HCT116 (cell line): ENCODE data around the gene SESN1. TPM values are rescaled to one million over a fixed set of nuclear protein-coding genes. Genes with fewer than 3 reads are reported as not detected.

Source experiments
- ATAC-seq: fragments of 200-7000 bp; cut with Tn5 transposase; 2 replicates; pipeline ENCODE4 v1.9.1; 2020; ENCODE audit warnings: mild to moderate bottlenecking, moderate library complexity
- BruUV-seq: library from RNA; stranded (reverse); fragments of 400-500 nt; replicated peaks from 2 replicates; lab custom pipeline; 2021; lab: Mats Ljungman, UMichigan
- CTCF ChIA-PET: fragments of 300-600 bp; sonication (Branson Sonifier 250); formaldehyde crosslinking; loops from one replicate; lab custom pipeline; 2021; ENCODE audit warnings: antibody characterized with exemption; lab: Charles Lee
- POLR2A ChIA-PET: fragments of 300-600, 350-600 bp; sonication (Branson Sonifier 250); formaldehyde crosslinking; loops from one replicate; lab custom pipeline; 2021; ENCODE audit warnings: antibody characterized with exemption; lab: Charles Lee
- RAD21 ChIA-PET, 2 experiments: fragments of 300-600 bp; sonication (Branson Sonifier 250); formaldehyde crosslinking; loops; one replicate each; lab custom pipeline; 2023; ENCODE audit warnings: low total read pairs in 2 of 2; ENCODE audit not compliant: uncharacterized antibody in 2 of 2, unreplicated experiment in 2 of 2, low non-redundant PET in 1 of 2; lab: Charles Lee
- DNase-seq: peaks from one replicate; pipeline ENCODE4 v3.0.0-alpha.2; 2010; ENCODE audit warnings: low read depth, low spot score
- H2AFZ ChIP-seq: fragments of 200-600 bp; shearing (Covaris generic), sonication (generic); 2 replicates; pipeline ENCODE4 v1.6.1; 2017; ENCODE audit warnings: low read depth, mixed run types, mixed read lengths, antibody characterized with exemption, low read length; ENCODE audit not compliant: poor library complexity, severe bottlenecking
- H3K27ac ChIP-seq: 2 replicates; pipeline ENCODE4 v1.5.1; 2012; ENCODE audit warnings: low read depth, low read length
- H3K27me3 ChIP-seq: fragments of 200-600 bp; sonication (generic); 2 replicates; pipeline ENCODE4 v1.6.1; 2016; ENCODE audit warnings: mixed run types, low read length, mixed read lengths; ENCODE audit not compliant: insufficient read depth
- H3K36me3 ChIP-seq, 2 experiments: fragments of 200-500 bp in 1 of 2; fragments of 200-600 bp in 1 of 2; sonication (Bioruptor generic) in 1 of 2; sonication (generic) in 1 of 2; 2 replicates each; pipeline versions ENCODE4 v1.5.1 to v1.6.1; 2014 to 2016; ENCODE audit warnings: low read length in 2 of 2, inconsistent platforms in 1 of 2, mixed read lengths in 1 of 2, mixed run types in 1 of 2; ENCODE audit not compliant: insufficient read depth in 2 of 2, control insufficient read depth in 1 of 2
- H3K4me1 ChIP-seq, 2 experiments: fragments of 200-600 bp in 1 of 2; sonication (generic) in 1 of 2; 2 replicates each; pipeline versions ENCODE4 v1.5.1 to v1.6.1; 2012 to 2017; ENCODE audit warnings: low read length in 2 of 2, inconsistent platforms in 1 of 2, mild to moderate bottlenecking in 1 of 2, mixed read lengths in 1 of 2, mixed run types in 1 of 2, moderate library complexity in 1 of 2; ENCODE audit not compliant: insufficient read depth in 2 of 2, control insufficient read depth in 1 of 2
- H3K4me2 ChIP-seq: fragments of 200-600 bp; sonication (generic); 2 replicates; pipeline ENCODE4 v1.6.1; 2017; ENCODE audit warnings: mixed run types, low read length, mixed read lengths
- H3K4me3 ChIP-seq, 2 experiments: fragments of 200-600 bp in 1 of 2; sonication (generic) in 1 of 2; replicated peaks in 1 of 2; 2 replicates each; pipeline ENCODE4 v1.5.1; 2011 to 2016; ENCODE audit warnings: low read length in 2 of 2, control low read depth in 1 of 2, low read depth in 1 of 2, mild to moderate bottlenecking in 1 of 2, mixed read lengths in 1 of 2, mixed run types in 1 of 2
- H3K79me2 ChIP-seq: fragments of 200-600 bp; sonication (generic); 2 replicates; pipeline ENCODE4 v1.6.1; 2017; ENCODE audit warnings: mild to moderate bottlenecking, mixed run types, low read length, moderate library complexity, mixed read lengths; ENCODE audit not compliant: insufficient read depth
- H3K9ac ChIP-seq: fragments of 200-600 bp; sonication (generic); 2 replicates; pipeline ENCODE4 v1.6.1; 2016; ENCODE audit warnings: low read length, mixed read lengths
- H3K9me2 ChIP-seq: fragments of 200-600 bp; sonication (generic), shearing (Covaris generic); 2 replicates; pipeline ENCODE4 v1.6.1; 2017; ENCODE audit warnings: mixed run types, mild to moderate bottlenecking, moderate library complexity; ENCODE audit not compliant: insufficient read depth
- H3K9me3 ChIP-seq, 2 experiments: fragments of 200-500 bp in 1 of 2; fragments of 200-600 bp in 1 of 2; sonication (Bioruptor generic) in 1 of 2; sonication (generic) in 1 of 2; 2 replicates each; pipeline ENCODE4 v1.6.1; 2014 to 2017; ENCODE audit warnings: low read length in 2 of 2, mixed read lengths in 2 of 2, inconsistent platforms in 1 of 2, low read depth in 1 of 2, mild to moderate bottlenecking in 1 of 2, mixed run types in 1 of 2, moderate library complexity in 1 of 2; ENCODE audit not compliant: control insufficient read depth in 1 of 2, insufficient read depth in 1 of 2
- H4K20me1 ChIP-seq: fragments of 200-600 bp; sonication (generic), shearing (Covaris generic); 2 replicates; pipeline ENCODE4 v1.6.1; 2017; ENCODE audit warnings: mixed run types, mild to moderate bottlenecking, moderate library complexity; ENCODE audit not compliant: insufficient read depth
- CEBPB ChIP-seq: IDR thresholded peaks from 2 replicates; pipeline ENCODE4 v1.6.1; 2012; ENCODE audit warnings: low read depth
- CTCF ChIP-seq, 3 experiments: fragments of 200-600 bp in 1 of 3; sonication (generic) in 1 of 3; IDR thresholded peaks in 2 of 3; conservative IDR thresholded peaks in 1 of 3; 2 replicates each; pipeline ENCODE4 v1.5.1; 2012 to 2017; ENCODE audit warnings: low read depth in 2 of 3, low read length in 2 of 3, antibody characterized with exemption in 1 of 3, borderline replicate concordance in 1 of 3, control low read depth in 1 of 3, mild to moderate bottlenecking in 1 of 3, mixed read lengths in 1 of 3, mixed run types in 1 of 3, moderate library complexity in 1 of 3; ENCODE audit not compliant: insufficient read depth in 1 of 3
- ELF1 ChIP-seq: IDR thresholded peaks from 2 replicates; pipeline ENCODE4 v1.6.1; 2012; ENCODE audit warnings: low read depth, borderline replicate concordance
- EZH2 ChIP-seq: fragments of 200-600 bp; sonication (generic); IDR thresholded peaks from 2 replicates; pipeline ENCODE4 v1.6.1; 2017; ENCODE audit warnings: antibody characterized with exemption, mixed run types
- JUND ChIP-seq: IDR thresholded peaks from 2 replicates; pipeline ENCODE4 v1.6.1; 2012
- MAX ChIP-seq: IDR thresholded peaks from 2 replicates; pipeline ENCODE4 v1.6.1; 2012
- POLR2A ChIP-seq: IDR thresholded peaks from 2 replicates; pipeline ENCODE4 v1.7.0; 2011; ENCODE audit warnings: borderline replicate concordance; ENCODE audit not compliant: insufficient read depth, insufficient read length; ENCODE audit errors: extremely low read depth
- POLR2AphosphoS5 ChIP-seq: IDR thresholded peaks from 2 replicates; pipeline ENCODE4 v1.6.1; 2011; ENCODE audit warnings: mild to moderate bottlenecking, low read depth, low read length, moderate library complexity
- REST ChIP-seq: IDR thresholded peaks from 2 replicates; pipeline ENCODE4 v1.6.1; 2012; ENCODE audit warnings: low read depth
- SIN3A ChIP-seq: IDR thresholded peaks from 2 replicates; pipeline ENCODE4 v1.6.1; 2012; ENCODE audit warnings: low read depth
- SP1 ChIP-seq: IDR thresholded peaks from 2 replicates; pipeline ENCODE4 v1.6.1; 2012; ENCODE audit warnings: low read depth
- SRF ChIP-seq: IDR thresholded peaks from 2 replicates; pipeline ENCODE4 v1.6.1; 2012; ENCODE audit warnings: low read depth
- TCF7L2 ChIP-seq: IDR thresholded peaks from 2 replicates; pipeline ENCODE4 v1.7.0; 2011; ENCODE audit warnings: borderline replicate concordance, inconsistent platforms; ENCODE audit not compliant: insufficient read depth, insufficient read length; ENCODE audit errors: extremely low read depth
- ZNF274 ChIP-seq: fragments of 200-500 bp; sonication (Bioruptor generic); IDR thresholded peaks from 2 replicates; pipeline ENCODE4 v1.6.1; 2014; ENCODE audit warnings: mild to moderate bottlenecking, low read depth, low read length, inconsistent platforms
- intact Hi-C: fragments of 100-400 bp; cut with micrococcal nuclease; formaldehyde crosslinking; loops from 2 replicates; pipeline ENCODE4 v1.10.0; 2022
- total RNA-seq: library from RNA; stranded (reverse); gene quantifications from one replicate; pipeline ENCODE4 v1.2.1, GENCODE V29; 2021; ENCODE audit not compliant: unreplicated experiment

Gene SESN1
- total RNA-seq, 1 experiment from 2014 or later, result 9.3 TPM

DNA sequence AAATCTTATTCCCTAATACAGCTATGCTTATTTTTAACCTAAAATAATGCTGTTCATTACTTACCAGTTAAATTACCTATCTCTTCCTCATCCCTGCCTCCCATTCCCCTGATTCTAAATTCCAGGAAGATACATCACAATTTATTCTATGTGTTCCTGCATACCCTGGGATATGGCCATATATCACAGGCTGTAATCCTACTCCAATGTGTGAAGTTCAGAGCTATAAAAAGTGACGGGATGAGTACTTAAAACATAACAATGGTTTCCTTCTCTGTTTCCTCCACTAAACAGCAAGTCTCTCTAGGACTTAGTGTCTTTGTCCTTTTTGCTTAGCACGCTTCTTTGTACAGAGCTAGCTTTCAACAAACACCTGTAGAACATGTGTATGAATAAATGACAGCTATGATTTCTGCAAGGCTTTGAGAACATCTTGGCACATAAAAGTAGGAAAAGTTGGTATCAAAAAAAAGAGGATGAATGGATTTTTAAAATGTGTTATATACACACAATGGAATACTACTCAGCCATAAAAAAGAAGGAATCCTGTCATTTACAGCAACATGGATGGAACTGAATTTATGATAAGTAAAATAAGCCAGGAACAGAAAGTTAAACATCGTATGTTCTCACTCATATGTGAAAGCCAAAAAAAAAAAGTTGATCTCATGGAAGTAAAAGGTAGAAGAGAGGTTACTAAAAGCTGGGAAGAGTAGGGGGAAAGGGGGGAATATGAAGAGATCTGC lies 45.8 kb downstream of the SESN1 start (continued):
- TF ChIP-seq REST (no peak), CTCF (IDR thresholded peaks at IDR 0.05 in 2 of 3, conservative IDR thresholded peaks at IDR 0.05 in 1 of 3; ENCODE audit: borderline replicate concordance in 1 of 3, insufficient read depth in 1 of 3, low read depth in 2 of 3, low read length in 2 of 3) (no peak)

GRCh38 chr6:109048176-109048575 lies 46.5 kb downstream of the SESN1 start:
- intact Hi-C loops, result no loop called here
- H3K4me3 ChIP-seq, result no peak overlapping the region
- H3K27ac ChIP-seq, result no peak overlapping the region
- H3K9ac ChIP-seq, result no peak overlapping the region
- no peaks in the 10 kb centered on the region for H3K27me3 ChIP-seq
- DNase-seq, result no peak
- peaks cover 0 to 12% of the 10 kb centered on the region in 2 experiments; a peak in 2 of 4 replicates for H3K4me1 ChIP-seq
- ATAC-seq, result no peak
- H3K79me2 ChIP-seq, result no peaks in the 10 kb centered on the region
- no peaks in the 10 kb centered on the region for H4K20me1 ChIP-seq
- no peaks in the 10 kb centered on the region for H3K9me2 ChIP-seq
- H3K9me3 ChIP-seq, result no peaks in the 10 kb centered on the region
- ChIA-PET POLR2A (no interaction called here), RAD21 (no interaction called here), CTCF (no interaction called here)
- no peak overlapping the region for H3K4me2 ChIP-seq
- no TSS peak for BruUV-seq
- H3K36me3 ChIP-seq, result no peaks in the 10 kb centered on the region
- H2AFZ ChIP-seq, result no peak overlapping the region
- TF ChIP-seq EZH2, result no peak
- no peak for TF ChIP-seq TCF7L2
- no peak for TF ChIP-seq ELF1
- TF ChIP-seq CEBPB, result no peak
- no peak for TF ChIP-seq SIN3A
- TF ChIP-seq SP1, result no peak
- no peak for TF ChIP-seq SRF
- TF ChIP-seq REST, result no peak
- no peak for TF ChIP-seq ZNF274
- no peak for TF ChIP-seq POLR2AphosphoS5
- TF ChIP-seq POLR2A, result no peak
- no peak for TF ChIP-seq JUND
- no peak for TF ChIP-seq MAX
